Activated CD8-positive, alpha-beta memory T cell treated with anti-CD3 and anti-CD28 coated beads for 36 hours (primary cell): Measurements from ENCODE around the gene MYLK. TPM values are rescaled to one million over a fixed set of nuclear protein-coding genes. Genes with fewer than 3 reads are reported as not detected.

Experiments
- CTCF ChIA-PET: fragments of 350-600 bp; sonication (Branson Sonifier 250); formaldehyde crosslinking; loops from one replicate; lab custom pipeline; 2021; ENCODE audit warnings: antibody characterized with exemption; lab: Charles Lee
- POLR2A ChIA-PET: fragments of 350-600 bp; sonication (Branson Sonifier 250); formaldehyde crosslinking; loops from one replicate; lab custom pipeline; 2021; ENCODE audit warnings: antibody characterized with exemption; lab: Charles Lee
- total RNA-seq, 2 experiments: library from RNA; stranded (reverse); gene quantifications; one replicate each; pipeline ENCODE4 v1.2.3, GENCODE V29; 2021

MYLK gene
- total RNA-seq, 2 experiments from 2014 or later, result not detected

DNA sequence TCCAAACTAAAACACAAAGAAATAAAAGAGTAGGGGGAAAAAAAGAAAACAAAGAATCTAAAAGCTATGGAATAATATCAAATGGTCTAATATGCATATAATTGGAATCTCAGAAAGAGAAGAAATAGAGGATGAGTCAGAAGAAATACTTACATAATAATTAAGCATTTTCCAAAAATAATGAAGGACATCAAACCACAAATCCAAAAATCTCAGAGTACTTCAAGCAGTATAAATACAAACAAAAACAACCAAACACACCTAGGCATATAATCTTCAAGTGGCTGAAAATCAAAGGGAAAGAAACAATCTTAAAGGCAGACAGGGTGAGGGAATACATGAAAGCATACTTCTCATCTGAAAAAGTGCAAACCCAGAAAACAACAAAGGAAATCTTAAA lies 46.3 kb downstream of the MYLK start:
- POLR2A ChIA-PET, result no interaction called here
- CTCF ChIA-PET, result no interaction called here

- ChIA-PET CTCF (no interaction called here), POLR2A (no interaction called here)
These were observed 49.5 kb downstream of the MYLK start for GRCh38 chr3:123834631-123835030.

- ChIA-PET CTCF (no interaction called here), POLR2A (no interaction called here)
These were observed 50.7 kb downstream of the MYLK start for GRCh38 chr3:123833398-123833785.

GRCh38 chr3:123832692-123833397 lies 51.3 kb downstream of the MYLK start:
- CTCF ChIA-PET, result no interaction called here
- POLR2A ChIA-PET, result no interaction called here

DNA sequence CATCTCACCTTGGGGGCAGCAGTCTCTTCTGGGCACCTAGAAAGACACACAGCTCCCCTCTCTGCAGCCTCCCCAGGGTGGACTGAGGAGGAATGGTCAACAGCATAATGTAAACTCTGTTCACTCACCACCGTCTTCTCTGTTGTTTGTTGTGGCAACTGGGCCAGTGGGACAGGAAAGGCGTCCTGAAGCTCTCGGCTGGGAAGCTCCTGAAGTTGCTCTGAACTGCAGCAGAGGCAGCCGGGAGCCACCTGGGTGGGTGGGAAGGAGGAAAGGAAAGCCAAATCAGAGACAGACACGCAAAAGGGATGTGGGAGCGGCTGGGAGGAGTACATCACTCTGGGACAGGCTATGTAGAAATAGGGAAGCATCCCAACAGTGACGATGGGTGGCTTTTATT lies 52.7 kb downstream of the MYLK start:
- ChIA-PET CTCF (no interaction called here), POLR2A (no interaction called here)

DNA sequence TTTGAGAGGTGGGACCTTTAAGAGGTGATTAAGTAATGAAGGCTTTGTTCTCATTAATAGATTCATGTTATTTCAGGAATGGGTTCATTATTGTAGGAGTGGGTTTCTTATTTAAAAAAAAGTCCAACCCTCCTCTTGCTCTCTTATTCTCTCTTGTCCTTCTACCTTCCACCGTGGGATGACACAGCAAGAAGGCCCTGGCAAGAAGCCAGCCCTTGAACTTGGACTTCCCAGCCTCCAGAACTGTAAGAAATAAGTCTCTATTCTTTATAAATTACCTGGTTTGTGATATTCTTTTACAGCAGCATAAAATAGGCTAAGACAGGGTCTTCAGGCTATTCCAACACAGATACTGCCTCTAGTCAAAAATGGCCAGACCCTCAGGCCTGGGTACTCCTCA lies 62.2 kb downstream of the MYLK start:
- ChIA-PET CTCF (no interaction called here), POLR2A (no interaction called here)

DNA sequence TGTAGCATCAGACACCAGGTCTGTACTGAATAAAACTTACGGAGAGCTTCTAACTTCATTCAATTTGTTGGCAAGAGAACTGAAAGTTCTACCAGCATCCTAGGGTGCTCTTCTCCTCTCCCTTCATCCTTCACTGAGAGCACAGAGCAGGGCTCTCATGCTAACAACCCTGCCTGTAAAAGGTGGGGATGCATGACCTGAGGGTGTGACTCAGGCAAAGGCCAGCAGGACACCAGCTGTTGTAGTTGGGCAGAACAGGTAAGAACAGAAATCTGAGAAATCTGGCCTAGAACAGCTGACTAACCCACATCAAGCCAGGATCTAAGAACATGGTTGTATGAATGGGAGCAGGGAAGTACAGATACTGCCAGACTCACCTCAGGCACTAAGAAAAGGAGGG lies 64.2 kb downstream of the MYLK start:
- ChIA-PET POLR2A (no interaction called here), CTCF (no interaction called here)

DNA sequence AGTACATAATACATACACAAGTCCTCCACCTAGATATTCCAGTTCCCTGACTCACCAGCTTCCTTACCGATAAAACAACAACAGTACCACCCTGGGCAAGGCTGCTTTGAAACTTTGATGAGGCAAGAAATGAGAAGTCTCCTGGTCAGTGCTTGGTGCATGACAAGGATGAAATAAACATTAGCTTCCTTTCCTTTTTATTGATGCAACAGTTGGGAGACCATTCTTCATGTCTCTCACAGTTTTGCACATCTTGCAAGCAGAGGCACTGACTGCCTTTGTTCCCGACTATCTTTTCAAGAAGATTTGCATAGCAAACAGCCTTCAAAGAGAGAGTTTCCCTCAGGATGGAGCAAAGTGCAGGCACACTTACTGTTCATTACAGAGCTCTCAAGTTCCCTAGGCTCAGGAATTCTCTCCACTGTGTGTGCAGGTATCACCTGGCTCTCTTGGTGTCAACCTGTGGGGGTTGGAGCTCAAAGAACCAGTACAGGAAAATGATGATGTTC lies 65.2 kb downstream of the MYLK start:
- POLR2A ChIA-PET, result no interaction called here
- CTCF ChIA-PET, result no interaction called here

GRCh38 chr3:123818324-123818920 lies 65.7 kb downstream of the MYLK start:
- POLR2A ChIA-PET, result no interaction called here
- CTCF ChIA-PET, result no interaction called here

DNA sequence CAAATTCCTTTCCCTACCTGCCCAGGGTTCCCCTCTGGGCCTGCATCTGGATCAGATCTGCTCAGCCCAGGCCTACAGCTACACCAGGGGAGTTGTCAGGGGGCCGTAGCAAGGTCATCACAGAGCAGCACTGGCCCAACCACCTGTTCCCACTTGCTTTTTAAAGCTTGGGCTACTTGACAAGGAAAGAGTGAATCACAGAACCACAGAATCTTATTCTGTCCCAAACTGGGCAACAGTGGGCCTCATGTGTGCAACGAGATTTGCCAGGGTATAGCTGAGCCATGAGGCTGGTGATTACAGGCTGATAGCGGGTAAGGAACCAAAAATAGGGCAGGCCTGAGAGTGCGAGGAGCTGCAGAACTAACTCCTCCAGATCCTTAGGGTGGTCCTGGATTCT lies 66.7 kb downstream of the MYLK start:
- ChIA-PET POLR2A (no interaction called here), CTCF (no interaction called here)

- ChIA-PET POLR2A (no interaction called here), CTCF (no interaction called here)
These were observed 67.4 kb downstream of the MYLK start for GRCh38 chr3:123816673-123817207.

GRCh38 chr3:123815981-123816380 lies 68.2 kb downstream of the MYLK start:
- CTCF ChIA-PET, result no interaction called here

GRCh38 chr3:123813876-123814275 lies 70.3 kb downstream of the MYLK start:
- ChIA-PET CTCF (no interaction called here), POLR2A (no interaction called here)

More at GRCh38 chr3:123815981-123816380, 68.2 kb downstream of the MYLK start:
- POLR2A ChIA-PET, result no interaction called here

GRCh38 chr3:123809597-123809996 lies 74.5 kb downstream of the MYLK start:
- POLR2A ChIA-PET, result no interaction called here
- CTCF ChIA-PET, result no interaction called here

GRCh38 chr3:123808812-123809211 lies 75.3 kb downstream of the MYLK start:
- POLR2A ChIA-PET, result no interaction called here
- CTCF ChIA-PET, result no interaction called here

- POLR2A ChIA-PET, result no interaction called here
- CTCF ChIA-PET, result no interaction called here
These were observed 76.3 kb downstream of the MYLK start for GRCh38 chr3:123807820-123808219.

DNA sequence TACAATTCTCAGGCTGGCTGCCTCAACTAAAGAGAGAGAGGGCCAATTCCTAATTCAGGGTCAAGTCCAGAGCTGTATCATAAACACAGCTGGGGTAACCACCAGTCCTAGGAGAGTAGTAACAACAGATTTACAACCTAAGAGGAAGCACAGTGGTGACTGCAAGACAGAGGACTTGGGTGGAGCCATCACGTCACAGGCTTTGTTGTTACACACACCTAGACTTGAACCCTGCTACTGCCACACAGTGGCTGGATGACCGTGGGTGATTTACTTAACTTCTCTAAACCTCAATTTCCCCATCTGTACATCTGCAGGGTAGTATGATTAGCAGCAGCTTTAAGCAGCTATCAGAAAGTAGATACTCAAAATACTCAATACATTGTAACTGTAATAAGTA lies 78.6 kb downstream of the MYLK start:
- ChIA-PET POLR2A (no interaction called here), CTCF (no interaction called here)

GRCh38 chr3:123805101-123805500 lies 79.0 kb downstream of the MYLK start:
- CTCF ChIA-PET, result no interaction called here
- POLR2A ChIA-PET, result no interaction called here

DNA sequence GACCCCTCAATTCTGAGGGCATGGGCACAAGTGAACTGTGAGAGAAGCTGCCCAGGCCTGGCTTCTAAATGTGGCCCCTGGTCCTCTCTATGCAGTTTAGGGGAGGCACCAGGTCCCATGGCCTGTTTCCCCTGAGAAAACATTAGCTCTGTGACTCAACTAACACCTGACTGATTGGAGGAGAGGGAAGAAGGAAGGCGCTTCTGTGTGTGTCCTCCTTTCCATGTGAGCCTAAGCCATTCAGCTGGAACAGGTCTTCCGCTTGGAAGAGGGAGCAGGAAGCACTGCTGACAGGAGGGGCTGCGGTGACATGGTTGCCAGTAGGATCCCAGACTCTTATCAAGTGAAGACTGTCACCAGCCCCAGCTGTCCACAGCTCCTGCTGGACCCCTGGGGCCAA lies 79.5 kb downstream of the MYLK start:
- ChIA-PET CTCF (no interaction called here), POLR2A (no interaction called here)

DNA sequence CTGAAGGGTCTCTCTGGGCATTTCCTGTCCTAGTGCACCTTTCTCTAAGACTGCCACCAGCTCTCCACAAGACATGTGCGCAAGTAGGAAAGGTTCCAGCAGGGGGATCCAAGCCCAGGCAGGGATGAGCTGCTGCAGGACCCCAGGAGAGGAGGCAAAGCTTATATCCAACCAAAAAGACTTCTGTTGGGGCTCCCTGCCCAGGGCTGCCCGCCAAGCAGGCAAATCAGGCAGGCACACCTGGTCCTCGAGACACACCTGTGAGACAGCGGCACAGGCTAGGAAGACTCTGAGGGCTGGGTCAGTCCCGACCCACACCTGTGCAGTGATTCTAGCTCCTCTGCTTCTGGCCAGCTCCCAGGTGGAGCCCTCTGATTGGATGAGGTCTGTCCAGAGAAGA lies 80.6 kb downstream of the MYLK start:
- ChIA-PET CTCF (no interaction called here), POLR2A (no interaction called here)

GRCh38 chr3:123802007-123802625 lies 82.0 kb downstream of the MYLK start:
- ChIA-PET CTCF (no interaction called here), POLR2A (no interaction called here)
